ENCODE measurements around the gene PLXDC1. TPM values are rescaled to one million over a fixed set of nuclear protein-coding genes. Genes with fewer than 3 reads are reported as not detected.
"Not testable (repeated sequence)": the region's sequence is repeated elsewhere in the genome, so short reads cannot be mapped to it uniquely, and the experiment has no call there.

PLXDC1 gene
- total RNA-seq, 2 experiments from 2014 or later = 0.71 to 1.1 TPM

DNA sequence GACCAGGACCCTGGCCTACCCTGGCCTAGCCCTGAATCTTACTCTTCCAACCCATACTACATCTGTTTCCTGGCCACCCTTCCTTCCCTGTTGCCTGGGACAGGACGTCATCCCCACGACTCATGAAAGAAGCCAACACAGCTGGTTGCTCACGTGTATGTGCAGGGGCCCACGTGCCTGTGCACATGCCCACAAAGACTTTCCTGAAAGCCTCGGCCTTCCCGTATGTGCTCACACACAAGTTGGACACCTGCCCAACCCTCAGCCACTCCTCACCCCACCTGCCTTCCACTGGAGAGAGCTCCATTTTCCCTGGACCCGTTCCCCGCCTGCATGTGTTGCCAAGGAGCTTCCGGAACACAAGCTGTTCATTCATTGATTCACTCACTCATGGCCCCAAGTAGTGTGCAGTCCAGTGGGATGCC lies 7.0 kb downstream of the PLXDC1 start:
- ChIA-PET POLR2A (no interaction called here), CTCF (interaction anchor here (1.9 kb wide), 1 partner anchor 9 kb away, joined by 8 read pairs; no protein-coding TSS in a partner anchor)

DNA sequence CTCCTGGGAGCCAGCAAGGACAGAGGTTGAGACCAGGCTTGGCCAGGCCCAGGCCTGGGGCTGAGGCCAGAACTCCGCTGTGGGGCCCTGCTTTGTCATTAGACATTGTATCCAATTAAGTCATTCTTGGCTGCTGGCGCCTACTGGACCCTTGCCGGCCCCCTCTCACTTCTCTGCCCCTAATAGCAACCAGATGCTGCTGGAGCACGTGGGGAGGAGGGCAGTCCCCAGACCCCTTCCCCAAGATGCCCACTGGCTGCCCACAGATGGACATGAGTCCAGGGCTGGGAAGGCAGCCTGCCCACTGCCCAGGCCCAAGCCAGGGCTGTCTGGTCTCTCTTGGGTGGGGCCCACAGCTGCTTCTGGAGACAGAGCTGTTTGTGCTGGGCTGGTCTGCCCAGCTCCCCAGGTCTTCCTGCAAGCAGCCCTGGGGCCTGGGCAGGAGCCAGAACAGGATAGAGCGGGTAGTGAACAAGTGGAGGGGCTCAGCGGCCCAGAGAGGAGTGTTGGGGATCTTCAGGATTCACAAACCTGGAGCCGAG lies 7.8 kb downstream of the PLXDC1 start:
- ChIA-PET POLR2A (no interaction called here), CTCF (interaction anchor here (1.6 to 1.9 kb wide), 2 partner anchors 10 to 161 kb away, joined by 3 to 8 read pairs; no protein-coding TSS in a partner anchor)

DNA sequence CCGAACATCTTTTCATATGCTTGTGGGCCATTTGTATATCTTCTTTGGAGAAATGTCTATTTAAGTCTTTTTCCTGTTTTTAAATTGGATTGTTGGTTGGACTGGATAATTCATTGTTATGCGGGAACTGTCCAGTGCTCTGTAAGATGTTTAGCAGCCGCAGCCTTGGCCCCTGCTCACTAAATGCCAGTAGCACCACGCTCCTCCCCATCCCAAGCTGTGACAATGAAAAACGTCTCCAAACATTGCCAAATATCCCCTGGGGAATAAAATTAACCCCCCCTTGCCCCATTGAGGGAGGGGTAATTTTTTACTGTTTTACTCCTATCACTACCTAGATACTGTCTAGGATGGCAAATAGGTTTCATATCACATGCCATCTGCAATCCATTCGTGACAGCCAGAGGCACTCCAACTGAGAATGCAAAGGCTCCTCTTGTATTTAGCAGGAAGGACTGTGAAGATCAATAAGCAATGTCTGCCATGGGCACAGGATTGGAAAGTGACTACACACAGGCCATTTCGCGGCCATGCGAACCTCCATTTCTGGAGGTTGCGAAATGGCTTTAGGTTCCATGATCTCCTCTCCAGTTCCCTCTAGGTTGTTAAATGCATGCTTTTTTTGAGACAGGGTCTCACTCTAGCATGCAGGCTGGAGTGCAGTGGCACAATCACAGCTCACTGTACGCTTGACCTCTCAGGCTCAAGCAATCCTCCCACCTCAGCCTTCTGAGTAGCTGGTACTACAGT lies 9.3 kb downstream of the PLXDC1 start:
- ChIA-PET CTCF (interaction anchor here (1.6 kb wide), 1 partner anchor 159 kb away, joined by 3 read pairs; no protein-coding TSS in a partner anchor), POLR2A (no interaction called here)

DNA sequence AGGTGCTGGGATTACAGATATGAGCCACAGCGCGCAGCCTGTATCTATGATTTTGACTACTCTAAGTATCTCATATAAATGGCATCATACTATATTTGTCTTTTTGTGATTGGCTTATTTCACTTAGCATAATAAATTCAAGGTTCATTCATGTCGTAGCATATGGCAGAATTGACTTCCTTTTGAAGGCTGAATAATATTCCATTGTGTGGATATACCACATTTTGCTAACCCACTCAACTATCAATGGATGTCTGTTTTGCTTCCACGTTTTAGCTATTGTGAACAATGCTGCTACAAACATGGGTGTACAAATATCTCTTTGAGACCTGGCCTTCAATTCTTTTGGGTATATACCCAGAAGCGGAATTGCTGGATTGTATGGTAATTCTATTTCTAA lies 10.1 kb downstream of the PLXDC1 start:
- ChIA-PET CTCF (no interaction called here), POLR2A (no interaction called here)

DNA sequence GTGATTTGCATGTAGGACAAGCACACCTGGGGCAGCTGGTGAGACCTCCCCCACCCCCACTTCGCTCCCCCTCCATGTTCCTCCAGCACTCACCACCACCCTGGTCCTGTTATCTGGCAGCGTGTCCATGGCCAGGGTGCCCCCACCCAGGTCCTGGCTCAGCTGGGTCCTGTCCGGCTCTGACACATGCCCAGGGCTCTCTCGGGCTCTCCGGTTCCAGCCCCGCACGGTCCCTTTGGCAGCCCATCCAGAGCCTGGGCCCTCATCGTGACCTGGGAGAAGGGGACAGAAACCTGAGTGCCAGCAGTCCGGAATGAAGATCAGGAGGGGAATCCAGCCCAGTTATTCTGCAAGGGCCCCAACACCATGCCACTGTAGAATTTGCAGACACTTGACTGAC lies 11.9 kb downstream of the PLXDC1 start:
- POLR2A ChIA-PET = no interaction called here

DNA sequence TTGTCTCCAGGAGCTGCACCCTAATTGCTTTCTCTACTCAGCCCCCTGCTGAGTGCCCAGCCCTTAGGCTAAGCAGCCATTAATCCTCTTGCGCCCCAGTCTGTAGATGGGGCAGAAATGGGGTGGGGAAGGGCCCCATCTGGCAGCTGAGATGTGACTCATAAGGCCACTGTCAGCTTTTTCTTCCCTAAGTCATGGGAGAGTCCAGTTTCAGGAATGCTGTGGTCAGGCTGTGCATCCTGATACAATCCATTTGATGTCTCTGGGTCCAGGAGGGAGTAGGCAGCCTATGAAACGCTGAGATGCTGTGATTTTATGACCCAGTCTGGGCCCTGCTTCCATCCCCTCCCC lies 12.3 kb downstream of the PLXDC1 start:
- CTCF ChIA-PET = no interaction called here

More for the DNA sequence above, 11.9 kb downstream of the PLXDC1 start:
- CTCF ChIA-PET = no interaction called here

DNA sequence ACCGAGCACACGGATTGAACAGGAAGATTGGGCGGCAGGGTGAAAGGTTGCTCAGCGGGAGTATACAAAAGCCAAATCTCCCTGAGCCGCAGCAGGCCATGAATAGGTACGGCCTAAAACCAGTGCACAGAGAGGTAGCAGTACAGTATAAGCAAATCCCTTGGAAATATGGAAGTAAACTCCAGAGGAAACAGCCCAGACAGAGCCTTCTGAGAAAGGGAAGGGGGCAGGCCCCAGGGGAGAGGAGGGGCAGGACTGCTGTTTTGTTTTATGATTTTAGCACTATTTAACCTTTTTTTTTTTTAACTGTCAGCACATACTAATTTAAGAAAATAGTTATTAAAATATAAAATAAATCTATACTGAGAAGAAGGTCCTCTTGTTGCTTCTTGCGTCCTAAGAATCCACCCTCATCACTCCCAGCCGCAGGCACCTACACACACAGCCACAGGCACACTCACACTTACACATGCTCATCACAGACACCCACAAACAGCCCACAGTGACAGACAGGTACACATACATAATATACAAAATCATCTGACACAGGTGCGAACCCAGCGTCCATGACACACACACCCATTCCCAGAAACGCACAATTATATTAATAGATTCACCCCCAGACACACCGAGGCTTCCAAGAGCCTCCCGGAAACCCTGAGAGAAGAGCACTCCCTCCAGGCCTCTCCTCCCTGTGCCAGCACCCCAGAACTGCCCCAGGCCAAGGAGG lies 12.8 kb downstream of the PLXDC1 start:
- ChIA-PET POLR2A (no interaction called here), CTCF (no interaction called here)

More for the DNA sequence above, 12.3 kb downstream of the PLXDC1 start:
- POLR2A ChIA-PET = no interaction called here

DNA sequence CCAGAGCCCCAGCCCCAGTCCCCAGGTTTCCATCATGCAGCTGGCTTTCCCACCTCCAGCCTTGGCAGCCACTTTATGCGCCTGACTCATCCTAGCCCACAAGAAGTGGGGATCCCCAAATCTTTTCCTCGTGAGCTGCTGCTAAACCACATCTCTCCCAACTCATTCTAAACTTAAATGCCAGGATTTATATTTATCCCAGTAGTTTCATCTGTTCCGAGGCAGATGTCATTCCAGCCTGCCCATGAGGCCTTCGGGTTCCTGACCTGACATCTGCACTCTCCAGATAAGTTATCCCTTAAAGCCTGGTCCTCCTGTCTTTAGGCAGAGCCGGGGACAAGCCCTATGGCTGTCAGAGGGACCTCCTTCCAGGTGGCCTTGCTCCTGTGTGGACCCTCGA lies 16.6 kb downstream of the PLXDC1 start:
- CTCF ChIA-PET = interaction anchor here (1.0 kb wide), 1 partner anchor 13 kb away, joined by 4 read pairs; no protein-coding TSS in a partner anchor
- POLR2A ChIA-PET = no interaction called here

DNA sequence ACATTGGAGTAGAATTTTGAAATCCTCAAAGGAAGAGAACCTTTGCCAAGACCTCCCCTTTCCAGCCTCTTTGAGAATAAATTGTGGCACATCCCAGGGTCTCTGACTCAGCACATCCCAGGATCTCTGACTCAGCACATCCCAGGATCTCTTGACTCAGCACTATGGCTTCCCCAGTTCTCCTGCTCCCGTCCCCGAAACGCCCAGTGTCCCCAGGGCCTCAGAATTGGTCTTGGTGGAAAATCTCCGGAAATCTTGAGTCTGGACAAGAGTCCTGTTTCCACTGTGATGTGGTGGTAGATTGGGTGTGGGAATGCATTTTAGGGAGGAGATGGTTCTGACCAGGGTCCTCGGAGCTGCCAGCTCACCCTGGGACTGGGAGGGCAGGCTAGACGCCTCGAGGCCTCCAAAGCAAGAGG lies 19.2 kb downstream of the PLXDC1 start:
- ChIA-PET CTCF (interaction anchor here (0.9 kb wide), 1 partner anchor 158 kb away, joined by 3 read pairs; no protein-coding TSS in a partner anchor), POLR2A (no interaction called here)

DNA sequence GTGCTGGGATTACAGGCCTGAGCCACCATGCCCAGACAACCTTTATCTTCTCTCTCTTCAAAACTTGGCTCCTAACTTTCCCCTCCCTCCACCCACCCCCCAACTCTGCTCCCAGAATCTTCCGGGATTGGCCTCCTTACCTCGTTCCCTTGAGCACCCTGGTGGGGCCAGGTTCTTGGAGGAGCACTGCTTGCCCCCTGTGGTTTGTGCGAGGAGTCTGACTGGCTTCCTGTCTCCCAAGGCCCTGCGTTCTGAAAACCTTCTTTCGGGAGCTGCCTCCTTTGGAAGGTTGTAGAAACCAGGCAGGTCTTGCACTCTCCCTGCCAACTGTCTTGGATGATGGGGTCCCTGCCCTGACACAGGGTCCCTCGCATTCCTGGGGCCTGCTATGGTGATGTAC lies 19.8 kb downstream of the PLXDC1 start:
- ChIA-PET CTCF (no interaction called here), POLR2A (no interaction called here)

DNA sequence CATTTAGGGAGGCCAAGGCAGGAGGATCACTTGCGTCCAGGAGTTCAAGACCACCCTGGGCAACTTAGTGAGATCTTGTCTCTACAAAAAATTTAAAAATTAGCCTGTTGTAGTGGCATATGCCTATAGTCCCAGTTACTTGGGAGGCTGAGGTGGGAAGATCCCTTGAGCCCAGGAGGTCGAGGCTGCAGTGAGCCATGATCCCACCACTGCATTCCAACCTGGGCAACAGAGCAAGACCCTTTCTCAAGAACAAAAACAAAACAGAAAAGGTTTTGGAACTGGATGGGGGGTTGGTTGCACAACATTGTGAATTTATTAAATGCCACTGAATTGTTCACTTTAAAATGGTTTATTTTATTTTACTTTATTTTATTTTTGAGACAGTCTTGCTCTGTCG lies 21.2 kb downstream of the PLXDC1 start:
- POLR2A ChIA-PET = no interaction called here
- CTCF ChIA-PET = no interaction called here

DNA sequence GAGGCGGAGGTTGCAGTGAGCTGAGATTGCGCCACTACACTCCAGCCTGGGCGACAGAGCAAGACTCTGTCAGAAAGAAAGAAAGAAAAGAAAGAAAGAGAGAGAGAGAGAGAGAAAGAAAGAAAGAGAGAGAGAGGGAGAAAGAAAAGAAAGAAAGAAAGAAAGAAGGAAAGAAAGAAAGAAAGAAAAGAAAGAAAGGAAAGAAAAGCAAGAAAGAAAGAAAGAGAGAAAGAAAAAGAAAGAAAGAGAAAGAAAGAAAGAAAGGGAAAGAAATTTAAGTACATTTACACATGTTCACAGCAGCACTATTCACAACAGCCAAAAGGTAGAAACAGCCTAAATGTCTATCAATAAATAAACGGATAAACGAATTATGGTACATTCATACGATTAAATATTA lies 21.9 kb downstream of the PLXDC1 start:
- POLR2A ChIA-PET, CTCF ChIA-PET: not testable (repeated sequence)

DNA sequence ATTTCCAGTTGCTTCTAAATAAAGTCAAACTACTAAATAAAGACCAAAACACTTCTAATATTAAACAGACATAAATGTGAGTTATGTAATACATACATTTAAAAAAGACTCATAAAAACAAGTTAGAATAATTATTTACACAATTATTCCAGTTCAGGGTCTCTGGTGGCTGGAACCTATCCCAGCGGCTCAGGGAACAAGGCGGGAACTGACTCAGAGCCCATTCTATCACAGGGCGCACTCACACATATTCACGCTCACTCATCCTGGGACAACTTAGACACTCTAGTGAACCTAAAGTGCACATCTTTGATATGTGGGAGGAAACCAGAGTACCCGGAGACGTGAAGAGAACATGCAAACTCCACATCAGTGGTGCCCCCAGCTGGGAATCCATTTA lies 25.0 kb downstream of the PLXDC1 start:
- CTCF ChIA-PET = no interaction called here
- POLR2A ChIA-PET = no interaction called here

DNA sequence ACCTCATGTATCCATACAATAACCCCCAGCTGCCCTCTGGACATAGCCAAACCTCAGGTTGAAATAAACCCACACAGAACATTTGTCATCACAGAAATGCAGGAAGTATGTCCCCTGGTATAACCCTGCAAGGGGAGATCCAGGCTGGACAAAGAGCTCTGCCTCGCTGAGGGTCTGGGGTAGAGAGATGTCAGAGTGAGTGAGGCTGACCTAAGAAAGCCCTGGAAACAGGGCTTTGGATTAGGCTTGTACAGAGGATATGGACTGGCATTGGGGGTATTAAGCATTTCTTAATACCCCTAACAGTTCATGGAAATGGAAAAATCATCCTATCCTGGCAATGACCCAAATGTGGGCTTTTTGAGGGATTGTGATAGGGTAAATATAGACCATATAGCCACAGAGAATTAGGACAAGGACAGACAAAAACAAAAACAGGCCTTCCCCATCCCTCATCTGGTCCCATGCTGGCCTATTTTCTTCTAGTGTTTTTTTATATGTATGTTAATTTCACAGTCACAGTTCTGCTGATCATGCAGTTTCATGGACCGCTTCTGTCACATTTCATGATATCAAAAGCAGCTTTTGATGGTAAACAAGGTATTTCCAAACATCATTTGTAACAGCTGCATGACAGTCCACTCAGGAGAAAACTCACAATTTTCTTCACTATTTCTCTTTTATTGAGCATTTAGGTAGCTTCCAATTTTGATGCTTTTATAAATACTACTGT lies 26.1 kb downstream of the PLXDC1 start:
- CTCF ChIA-PET = interaction anchor here (1.2 kb wide), 1 partner anchor 40 kb away, joined by 3 read pairs; no protein-coding TSS in a partner anchor
- POLR2A ChIA-PET = no interaction called here

DNA sequence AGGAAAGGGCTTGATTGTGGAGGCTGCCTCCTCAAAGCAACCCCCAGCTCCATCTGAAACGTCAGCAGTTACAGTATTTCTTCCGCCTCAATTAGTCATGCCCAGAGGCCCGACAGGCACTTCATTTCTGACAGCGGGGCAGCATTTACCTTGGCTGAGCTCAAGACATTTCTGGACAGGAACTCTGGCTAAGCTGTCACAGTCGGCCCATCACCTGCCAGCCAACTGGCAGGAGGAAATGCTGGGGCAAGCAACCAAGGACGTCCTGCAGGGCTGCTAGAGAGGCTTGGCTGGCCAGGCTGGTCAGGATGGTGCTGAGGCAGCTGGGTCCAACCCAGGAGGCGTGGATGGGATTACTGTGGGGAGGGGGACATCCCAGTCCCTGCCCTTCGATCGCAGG lies 27.8 kb downstream of the PLXDC1 start:
- POLR2A ChIA-PET = no interaction called here
- CTCF ChIA-PET = interaction anchor here (0.6 to 1.3 kb wide), 3 partner anchors 43 to 140 kb away, joined by 3 read pairs; no protein-coding TSS in a partner anchor

DNA sequence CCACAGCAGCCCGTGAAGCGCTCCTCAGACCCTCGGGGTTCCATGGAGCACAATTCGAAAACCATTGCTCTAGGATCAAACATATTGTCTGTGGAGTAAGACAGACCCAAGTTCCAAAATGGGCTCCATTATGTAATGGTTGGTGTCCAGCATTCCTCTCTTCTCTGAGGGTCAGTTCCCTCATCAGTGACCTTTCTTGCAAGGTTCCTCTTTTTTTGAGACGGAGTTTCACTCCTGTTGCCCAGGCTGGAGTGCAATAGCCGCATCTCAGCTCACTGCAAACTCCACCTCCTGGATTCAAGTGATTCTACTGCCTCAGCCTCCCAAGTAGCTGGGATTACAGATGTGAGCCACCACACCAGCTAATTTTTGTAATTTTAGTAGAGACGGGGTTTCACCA lies 28.4 kb downstream of the PLXDC1 start:
- POLR2A ChIA-PET = no interaction called here
- CTCF ChIA-PET = interaction anchor here (0.6 kb wide), 1 partner anchor 559 kb away, joined by 3 read pairs; no protein-coding TSS in a partner anchor

DNA sequence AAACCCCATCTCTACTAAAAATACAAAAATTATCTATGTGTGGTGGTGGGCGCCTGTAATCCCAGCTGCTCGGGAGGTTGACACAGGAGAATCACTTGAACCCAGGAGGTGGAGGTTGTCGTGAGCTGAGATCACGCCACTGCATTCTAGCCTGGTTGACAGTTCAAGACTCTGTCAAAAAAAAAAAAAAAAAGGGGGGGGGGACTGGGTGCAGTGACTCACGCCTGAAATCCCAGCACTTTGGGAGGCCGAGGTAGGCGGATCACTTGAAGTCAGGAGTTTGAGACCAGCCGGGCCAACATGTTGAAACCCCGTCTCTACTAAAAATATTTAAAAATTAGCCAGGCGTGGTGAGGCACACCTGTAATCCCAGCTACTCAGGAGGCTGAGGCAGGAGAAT lies 29.5 kb downstream of the PLXDC1 start:
- CTCF ChIA-PET = interaction anchor here (0.6 to 0.8 kb wide), 2 partner anchors 13 to 47 kb away, joined by 3 to 4 read pairs; no protein-coding TSS in a partner anchor
- POLR2A ChIA-PET = not testable (repeated sequence)

DNA sequence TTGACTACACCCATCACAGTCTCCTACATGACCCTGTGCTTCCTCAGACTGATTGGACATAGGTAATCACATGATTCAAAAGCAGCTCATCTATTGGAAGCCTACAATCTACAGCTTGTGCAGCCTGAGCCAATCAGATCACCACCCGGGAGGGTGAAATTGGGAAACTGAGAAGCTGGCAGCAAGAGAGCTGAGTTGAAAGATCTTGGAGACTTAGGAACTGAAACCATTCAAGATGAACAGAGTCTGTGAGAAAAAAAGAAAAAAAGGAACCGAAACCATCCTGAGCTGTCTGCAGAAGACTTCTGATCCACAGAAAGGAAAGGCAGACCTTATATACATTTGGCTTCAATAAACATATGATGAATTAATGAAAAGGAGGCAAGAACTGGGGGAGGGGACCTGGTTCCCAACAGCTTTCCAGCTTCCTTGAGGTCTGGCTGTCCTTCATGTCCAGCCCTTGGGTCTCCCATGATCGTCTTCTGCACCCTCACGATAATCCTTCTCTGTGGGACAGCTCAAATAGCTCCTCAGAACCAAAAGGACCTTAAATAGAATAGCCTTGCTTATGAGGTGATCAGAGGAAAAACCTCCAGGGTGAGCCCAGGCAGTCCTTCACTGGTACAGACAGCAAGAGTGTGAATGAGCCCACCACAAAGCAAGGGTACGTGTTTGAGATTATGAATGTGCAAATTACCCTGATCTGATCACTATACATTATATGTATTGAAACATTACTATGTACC lies 32.6 kb downstream of the PLXDC1 start:
- POLR2A ChIA-PET = no interaction called here
- CTCF ChIA-PET = interaction anchor here (0.8 to 1.0 kb wide), 2 partner anchors 34 to 46 kb away, joined by 3 read pairs; no protein-coding TSS in a partner anchor

DNA sequence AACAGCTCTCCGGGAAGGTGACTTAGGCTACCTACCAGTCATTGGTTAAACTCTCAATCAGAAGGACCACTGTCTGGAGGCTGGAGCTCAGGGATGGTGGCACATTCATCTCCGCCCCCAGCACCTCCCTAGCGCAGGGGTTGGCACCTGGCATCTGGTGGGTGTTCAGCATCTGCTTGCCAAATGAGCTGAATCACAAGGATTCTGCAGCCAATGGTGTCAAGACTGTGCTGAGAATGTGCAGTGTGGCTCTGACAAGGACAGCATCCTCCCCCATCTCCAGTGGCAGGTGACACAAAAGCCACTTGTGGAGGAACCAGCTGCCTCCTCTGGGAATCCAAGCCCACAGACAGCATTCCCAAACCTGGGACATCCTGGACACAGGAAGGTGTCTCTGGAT lies 35.2 kb downstream of the PLXDC1 start:
- ChIA-PET POLR2A (no interaction called here), CTCF (no interaction called here)
